GM12865 (cell line): ENCODE data around the gene TTC33.

Experiments
- DNase-seq: peaks from one replicate; pipeline ENCODE4 v3.0.0; 2010; ENCODE audit warnings: low read depth
- H3K4me3 ChIP-seq: 2 replicates; pipeline ENCODE4 v1.5.1; 2011; ENCODE audit warnings: mild to moderate bottlenecking, low read depth, low read length, control low read depth
- TF ChIP-seq, protein P1 (sequence below): IDR thresholded peaks from 2 replicates; pipeline ENCODE4 v1.5.1; 2011; ENCODE audit warnings: low read length, control low read depth, low read depth, inconsistent platforms; ENCODE audit not compliant: insufficient read depth; ENCODE audit errors: missing control alignments

TTC33 gene

DNA sequence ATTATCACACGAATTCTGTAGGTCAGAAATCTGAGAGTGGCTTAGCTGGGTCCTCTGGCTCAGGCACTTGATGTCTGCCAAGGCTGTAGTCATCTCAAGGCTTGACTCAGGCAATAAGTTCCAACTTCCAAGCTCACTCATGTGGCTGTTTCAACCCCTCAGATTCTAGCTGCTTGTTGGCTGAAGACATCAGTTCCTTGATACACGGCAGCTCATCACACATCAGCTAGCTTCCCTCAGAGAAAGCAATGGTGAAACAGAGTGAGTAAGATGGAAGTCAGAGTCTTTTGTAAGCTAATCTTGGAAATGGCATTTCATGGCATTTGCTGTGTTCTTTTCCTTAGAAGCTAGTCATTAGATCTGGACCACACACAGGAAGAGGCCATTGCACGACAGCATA, 280.2 kb downstream of the TTC33 start:
- H3K4me3 ChIP-seq = no peak overlapping the region
- DNase-seq = no peak
- TF ChIP-seq, protein P1, sequence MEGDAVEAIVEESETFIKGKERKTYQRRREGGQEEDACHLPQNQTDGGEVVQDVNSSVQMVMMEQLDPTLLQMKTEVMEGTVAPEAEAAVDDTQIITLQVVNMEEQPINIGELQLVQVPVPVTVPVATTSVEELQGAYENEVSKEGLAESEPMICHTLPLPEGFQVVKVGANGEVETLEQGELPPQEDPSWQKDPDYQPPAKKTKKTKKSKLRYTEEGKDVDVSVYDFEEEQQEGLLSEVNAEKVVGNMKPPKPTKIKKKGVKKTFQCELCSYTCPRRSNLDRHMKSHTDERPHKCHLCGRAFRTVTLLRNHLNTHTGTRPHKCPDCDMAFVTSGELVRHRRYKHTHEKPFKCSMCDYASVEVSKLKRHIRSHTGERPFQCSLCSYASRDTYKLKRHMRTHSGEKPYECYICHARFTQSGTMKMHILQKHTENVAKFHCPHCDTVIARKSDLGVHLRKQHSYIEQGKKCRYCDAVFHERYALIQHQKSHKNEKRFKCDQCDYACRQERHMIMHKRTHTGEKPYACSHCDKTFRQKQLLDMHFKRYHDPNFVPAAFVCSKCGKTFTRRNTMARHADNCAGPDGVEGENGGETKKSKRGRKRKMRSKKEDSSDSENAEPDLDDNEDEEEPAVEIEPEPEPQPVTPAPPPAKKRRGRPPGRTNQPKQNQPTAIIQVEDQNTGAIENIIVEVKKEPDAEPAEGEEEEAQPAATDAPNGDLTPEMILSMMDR = no peak

- TF ChIP-seq, protein P1 = no peak
- DNase-seq = no peak
- H3K4me3 ChIP-seq = no peak overlapping the region
Observed at GRCh38 chr5:40474250-40474649, 281.5 kb downstream of the TTC33 start.

DNA sequence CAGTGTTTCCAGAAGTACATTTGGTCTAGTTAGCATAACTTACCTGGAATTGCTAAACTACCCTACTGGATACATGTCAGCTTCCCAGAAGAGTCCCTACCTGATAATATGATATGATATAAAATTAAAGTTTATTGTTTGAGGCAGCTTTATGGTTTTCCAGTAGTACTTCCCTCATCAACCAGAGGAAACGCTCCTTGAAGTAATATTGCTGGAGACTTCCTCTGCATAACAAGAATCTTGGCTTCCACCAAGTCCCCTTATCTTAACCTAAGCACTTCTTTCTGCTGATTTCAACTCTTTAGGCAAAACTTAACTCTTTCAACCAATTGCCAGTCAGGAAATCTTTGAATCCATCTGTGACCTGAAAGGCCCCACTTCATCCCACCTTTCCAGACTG, 290.3 kb downstream of the TTC33 start:
- no peak overlapping the region for H3K4me3 ChIP-seq
- TF ChIP-seq, protein P1 = no peak
- DNase-seq = no peak

DNA sequence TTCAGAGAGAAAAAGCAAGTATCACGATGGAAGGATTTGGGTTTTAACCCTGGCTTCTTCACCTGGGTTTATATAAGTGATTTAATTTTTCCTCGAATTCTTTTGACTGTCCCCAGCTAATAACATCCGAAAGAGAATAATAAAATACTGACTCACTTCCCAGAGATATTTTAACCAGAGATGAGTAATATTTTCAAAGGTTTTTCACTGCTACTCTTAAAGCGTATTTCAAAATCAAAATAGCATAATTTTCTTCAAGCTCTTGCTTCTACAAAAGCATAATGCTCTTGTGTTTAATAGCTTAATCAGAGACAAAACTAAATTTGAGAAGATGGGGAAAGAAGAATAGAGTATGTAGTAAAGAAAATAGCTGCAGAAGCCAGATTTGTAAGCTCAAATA, 291.2 kb downstream of the TTC33 start:
- TF ChIP-seq, protein P1 = no peak
- H3K4me3 ChIP-seq = no peak overlapping the region
- DNase-seq = no peak
